Measurements from ENCODE around the gene CCDC124. TPM values are rescaled to one million over a fixed set of nuclear protein-coding genes. Genes with fewer than 3 reads are reported as not detected.
"Not testable (repeated sequence)": the region's sequence is repeated elsewhere in the genome, so short reads cannot be mapped to it uniquely, and the experiment has no call there.

CCDC124 gene
- total and polyA plus RNA-seq, 2 experiments from 2014 or later = 103 to 200 TPM

DNA sequence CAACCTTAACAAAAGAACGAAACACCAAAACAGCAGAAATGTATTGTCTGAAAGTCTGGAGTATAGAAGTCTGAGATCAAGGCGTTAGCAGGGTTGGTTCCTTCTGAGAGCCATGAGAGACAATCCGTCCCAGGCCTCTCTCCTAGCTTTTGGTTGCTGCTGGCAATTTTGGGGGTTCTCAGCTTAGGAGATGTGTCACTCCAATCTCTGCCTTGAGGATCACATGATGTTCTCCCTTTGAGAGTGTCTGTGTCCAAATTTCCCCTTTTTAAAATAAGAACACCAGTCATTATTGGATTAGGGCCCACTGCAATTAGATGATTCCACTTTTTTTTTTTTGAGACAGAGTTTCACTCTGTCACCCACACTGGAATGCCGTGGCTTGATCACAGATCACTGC lies 44.2 kb downstream of the CCDC124 start:
- no peak overlapping the region for H3K27ac ChIP-seq
- no peak overlapping the region for H3K4me3 ChIP-seq
- no peaks in the 10 kb centered on the region for H3K36me3 ChIP-seq
- no peak for DNase-seq (ENCODE audit: low read depth in 1 of 2, low spot score in 1 of 2)
- TF ChIP-seq CTCF (IDR thresholded peaks at IDR 0.05; ENCODE audit: low read depth, low read length) = no peak
- H3K4me1 ChIP-seq (ENCODE audit: low read depth) = no peaks in the 10 kb centered on the region
- no peaks in the 10 kb centered on the region for H3K27me3 ChIP-seq
- no peaks in the 10 kb centered on the region for H3K9me3 ChIP-seq (ENCODE audit: low read depth)

- Histone ChIP-seq H3K27me3 (no peaks in the 10 kb centered on the region), H3K9me3 (ENCODE audit: low read depth) (no peaks in the 10 kb centered on the region), H3K4me3 (no peak overlapping the region), H3K36me3 (no peaks in the 10 kb centered on the region), H3K27ac (no peak overlapping the region), H3K4me1 (ENCODE audit: low read depth) (no peaks in the 10 kb centered on the region)
- TF ChIP-seq CTCF (IDR thresholded peaks at IDR 0.05; ENCODE audit: low read depth, low read length) = no peak
- DNase-seq (ENCODE audit: low read depth in 1 of 2, low spot score in 1 of 2) = no peak
Observed at GRCh38 chr19:17977488-17977887, 44.7 kb downstream of the CCDC124 start.

DNA sequence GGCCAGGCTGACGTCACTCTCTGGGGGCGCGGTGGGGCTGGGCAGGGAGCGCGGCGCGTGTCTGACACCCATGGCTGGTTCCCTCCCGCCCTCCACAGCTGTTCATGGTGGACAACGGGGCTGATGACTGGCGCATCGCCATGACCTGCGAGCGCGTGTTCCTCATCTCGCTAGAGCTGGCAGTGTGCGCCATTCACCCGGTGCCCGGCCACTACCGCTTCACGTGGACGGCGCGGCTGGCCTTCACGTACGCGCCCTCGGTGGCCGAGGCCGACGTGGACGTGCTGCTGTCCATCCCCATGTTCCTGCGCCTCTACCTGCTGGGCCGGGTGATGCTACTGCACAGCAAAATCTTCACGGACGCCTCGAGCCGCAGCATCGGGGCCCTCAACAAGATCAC lies 48.8 kb downstream of the CCDC124 start:
- Histone ChIP-seq H3K4me3 (no peak overlapping the region), H3K36me3 (no peaks in the 10 kb centered on the region), H3K9me3 (ENCODE audit: low read depth) (no peaks in the 10 kb centered on the region), H3K27ac (no peak overlapping the region), H3K27me3 (no peaks in the 10 kb centered on the region), H3K4me1 (ENCODE audit: low read depth) (no peaks in the 10 kb centered on the region)
- TF ChIP-seq CTCF (IDR thresholded peaks at IDR 0.05; ENCODE audit: low read depth, low read length) = no peak
- DNase-seq (ENCODE audit: low read depth in 1 of 2, low spot score in 1 of 2) = no peak

- H3K9me3 ChIP-seq (ENCODE audit: low read depth) = no peaks in the 10 kb centered on the region
- TF ChIP-seq CTCF (IDR thresholded peaks at IDR 0.05; ENCODE audit: low read depth, low read length) = no peak
- H3K4me1 ChIP-seq (ENCODE audit: low read depth) = no peaks in the 10 kb centered on the region
- H3K4me3 ChIP-seq = no peak overlapping the region
- H3K27ac ChIP-seq = no peak overlapping the region
- no peaks in the 10 kb centered on the region for H3K36me3 ChIP-seq
- no peak for DNase-seq (ENCODE audit: low read depth in 1 of 2, low spot score in 1 of 2)
- no peaks in the 10 kb centered on the region for H3K27me3 ChIP-seq
Observed at GRCh38 chr19:17982430-17982829, 49.6 kb downstream of the CCDC124 start.

- TF ChIP-seq CTCF (IDR thresholded peaks at IDR 0.05; ENCODE audit: low read depth, low read length) = no peak
- DNase-seq (ENCODE audit: low read depth in 1 of 2, low spot score in 1 of 2) = no peak
- no peak overlapping the region for H3K27ac ChIP-seq
- no peaks in the 10 kb centered on the region for H3K4me1 ChIP-seq (ENCODE audit: low read depth)
- no peaks in the 10 kb centered on the region for H3K9me3 ChIP-seq (ENCODE audit: low read depth)
- H3K4me3 ChIP-seq = no peak overlapping the region
- H3K36me3 ChIP-seq = no peaks in the 10 kb centered on the region
- H3K27me3 ChIP-seq = no peaks in the 10 kb centered on the region
Observed at GRCh38 chr19:17985037-17985818, 52.4 kb downstream of the CCDC124 start.

DNA sequence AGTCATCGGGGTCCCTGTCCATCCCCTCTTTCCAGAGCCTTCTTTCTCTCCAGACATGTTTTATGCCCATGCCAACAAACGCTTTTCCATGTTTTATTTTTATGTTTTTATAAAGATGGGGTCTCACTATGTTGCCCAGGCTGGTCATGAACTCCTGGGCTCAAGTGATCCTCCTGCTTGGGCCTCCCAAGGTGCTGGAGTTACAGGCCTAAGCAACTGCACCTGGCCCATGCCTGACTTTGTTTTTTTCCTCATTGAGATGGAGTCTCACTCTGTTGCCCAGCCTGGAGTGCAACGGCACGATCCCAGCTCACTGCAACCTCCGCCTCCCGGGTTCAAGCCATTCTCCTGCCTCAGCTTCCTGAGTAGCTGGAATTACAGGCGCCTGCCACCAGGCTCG lies 53.8 kb downstream of the CCDC124 start:
- H3K4me3 ChIP-seq; DNase-seq (ENCODE audit: low read depth in 1 of 2, low spot score in 1 of 2); H3K27ac ChIP-seq; H3K27me3 ChIP-seq; H3K36me3 ChIP-seq; H3K9me3 ChIP-seq (ENCODE audit: low read depth); H3K4me1 ChIP-seq (ENCODE audit: low read depth): not testable (repeated sequence)
